Endothelial cell of hepatic sinusoid (primary cell): ENCODE data around the gene TSPAN9.
"Not testable (repeated sequence)": the region's sequence is repeated elsewhere in the genome, so short reads cannot be mapped to it uniquely, and the experiment has no call there.

Experiments
- in situ Hi-C: cut with HindIII; loops from 2 replicates; pipeline ENCODE4 v1.10.0; 2017; ENCODE audit warnings: low sequenced_read_pairs

Gene TSPAN9

DNA sequence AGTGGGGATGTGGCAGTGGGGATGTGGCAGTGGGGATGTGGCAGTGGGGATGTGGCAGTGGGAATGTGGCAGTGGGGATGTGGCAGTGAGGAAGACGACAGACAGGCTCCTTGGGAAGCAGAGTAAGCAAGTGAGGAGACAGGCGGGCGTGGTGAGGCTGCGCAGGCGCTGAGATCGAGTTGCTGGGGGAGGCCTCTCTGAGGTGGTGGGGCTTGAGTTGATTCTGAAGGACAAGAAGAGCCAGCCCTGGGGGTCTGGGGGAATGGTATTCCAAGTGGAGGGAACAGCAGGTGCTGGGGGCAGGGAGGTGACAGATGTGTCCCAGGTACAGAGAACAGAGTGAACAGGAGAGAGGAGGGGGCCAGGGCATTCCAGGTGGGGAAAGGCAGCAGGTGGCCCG is 33.8 kb upstream of the TSPAN9 start:
- in situ Hi-C loops = no loop called here

DNA sequence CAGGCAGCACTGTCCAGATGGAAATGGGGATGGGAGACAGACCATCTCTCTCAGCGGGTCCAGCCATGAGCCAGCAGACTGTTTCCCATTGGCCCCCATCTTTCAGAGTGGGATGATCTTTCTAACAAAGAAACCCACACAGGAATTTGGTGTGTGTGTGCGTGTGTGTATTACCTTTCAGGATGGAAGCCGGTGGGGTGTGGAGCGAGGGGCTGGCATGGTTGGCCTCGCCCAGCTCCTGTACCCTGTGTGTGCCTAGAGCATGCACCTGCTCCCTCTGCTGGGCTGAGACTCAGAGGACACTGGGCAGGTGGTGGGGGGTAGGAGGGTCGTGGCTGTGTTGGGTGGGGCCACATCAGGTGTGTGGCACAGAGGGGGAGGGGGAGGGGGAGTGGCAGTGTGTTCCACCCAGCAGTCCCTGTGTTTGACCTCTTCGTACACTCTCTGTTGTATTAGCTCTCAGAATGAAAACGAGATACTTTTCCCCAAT is 33.0 kb upstream of the TSPAN9 start:
- in situ Hi-C loops = no loop called here

GRCh38 chr12:3045494-3045893 is 31.7 kb upstream of the TSPAN9 start:
- in situ Hi-C loops = no loop called here

GRCh38 chr12:3045989-3046388 is 31.2 kb upstream of the TSPAN9 start:
- in situ Hi-C loops = no loop called here

GRCh38 chr12:3046441-3047200 is 30.6 kb upstream of the TSPAN9 start:
- in situ Hi-C loops = no loop called here

DNA sequence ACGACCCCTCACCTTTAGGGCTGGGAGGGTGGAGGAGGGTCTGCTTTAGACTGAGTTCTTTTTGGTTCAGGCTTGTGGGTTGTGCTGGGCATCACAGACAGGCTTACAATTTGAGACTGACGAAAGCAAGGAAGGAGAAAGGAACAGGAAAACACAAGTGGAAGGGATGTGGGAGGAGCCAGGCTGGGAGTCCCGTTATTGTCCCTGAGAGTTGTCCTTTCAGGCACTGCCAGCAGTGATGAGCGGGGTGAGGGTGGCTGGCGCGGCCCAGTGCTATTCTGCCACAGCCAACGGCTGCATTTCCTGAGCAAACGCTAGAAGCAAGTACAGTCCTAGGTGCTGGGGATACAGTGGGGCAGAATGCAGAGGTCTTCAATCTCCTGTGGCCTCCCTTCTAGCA is 29.2 kb upstream of the TSPAN9 start:
- in situ Hi-C loops = no loop called here

DNA sequence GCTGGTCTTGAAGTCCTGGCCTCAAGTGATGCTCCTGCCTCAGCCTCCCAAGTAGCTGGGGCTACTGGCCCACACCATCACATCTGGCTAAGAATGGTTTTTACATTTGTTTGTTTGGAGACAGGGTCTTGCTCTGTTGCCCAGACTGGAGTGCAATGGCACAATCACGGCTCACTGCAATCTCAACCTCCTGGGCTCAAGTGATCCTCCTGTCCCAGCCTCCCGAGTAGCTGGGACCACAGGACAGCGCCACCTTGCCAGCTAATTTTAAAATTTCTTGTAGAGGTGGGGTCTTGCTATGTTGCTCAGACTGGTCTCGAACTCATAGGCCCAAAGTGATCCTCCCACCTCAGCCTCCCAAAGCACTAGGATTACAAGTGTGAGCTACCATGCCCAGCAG is 28.6 kb upstream of the TSPAN9 start:
- in situ Hi-C loops = no loop called here

DNA sequence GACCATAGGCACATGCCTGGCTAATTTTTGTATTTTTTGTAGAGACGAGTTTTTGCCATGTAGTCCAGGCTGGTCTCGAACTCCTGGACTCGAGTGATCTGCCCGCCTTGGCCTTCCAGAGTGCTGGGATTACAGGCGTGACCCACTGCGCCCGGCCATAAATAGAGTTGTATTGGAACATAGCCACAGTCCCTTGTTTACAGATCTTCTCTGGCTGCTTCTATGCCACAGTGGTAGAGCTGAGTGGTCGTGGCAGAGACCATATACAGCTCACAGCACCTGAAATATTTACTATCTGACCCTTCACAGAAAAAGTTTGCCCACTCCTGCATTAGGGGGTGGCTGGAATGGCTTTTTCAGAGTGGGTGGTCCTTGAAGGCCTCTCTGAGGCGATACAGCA is 28.0 kb upstream of the TSPAN9 start:
- in situ Hi-C loops = no loop called here

- in situ Hi-C loops = loop anchor here (10.0 kb wide), 1 partner anchor 135 kb away; no protein-coding TSS in a partner anchor
These were observed 27.4 kb upstream of the TSPAN9 start for GRCh38 chr12:3049611-3050249.

DNA sequence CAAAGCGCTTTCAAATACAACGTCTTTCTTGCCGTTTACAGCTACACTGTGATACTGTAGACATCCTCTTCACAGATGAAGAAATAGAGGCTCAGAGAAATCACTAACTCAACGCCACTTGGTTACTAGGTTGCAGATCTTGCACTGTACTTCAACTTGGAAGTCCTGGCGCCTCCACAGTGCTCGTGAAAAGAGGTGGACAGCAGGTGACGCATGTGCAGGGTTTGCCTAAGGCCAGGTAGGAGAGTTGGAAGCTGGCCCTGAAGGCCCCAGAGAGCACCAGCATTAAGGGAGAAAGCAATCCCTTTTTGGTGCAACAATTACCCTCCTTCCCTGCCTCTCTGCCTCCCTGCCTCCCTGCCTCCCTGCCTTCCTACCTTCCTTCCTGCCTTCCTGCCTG is 22.8 kb upstream of the TSPAN9 start:
- in situ Hi-C loops = loop anchor here (10.0 kb wide), 1 partner anchor 130 kb away; no protein-coding TSS in a partner anchor

- in situ Hi-C loops = loop anchor here (10.0 kb wide), 1 partner anchor 130 kb away; no protein-coding TSS in a partner anchor
These were observed 22.0 kb upstream of the TSPAN9 start for GRCh38 chr12:3055026-3055703.

DNA sequence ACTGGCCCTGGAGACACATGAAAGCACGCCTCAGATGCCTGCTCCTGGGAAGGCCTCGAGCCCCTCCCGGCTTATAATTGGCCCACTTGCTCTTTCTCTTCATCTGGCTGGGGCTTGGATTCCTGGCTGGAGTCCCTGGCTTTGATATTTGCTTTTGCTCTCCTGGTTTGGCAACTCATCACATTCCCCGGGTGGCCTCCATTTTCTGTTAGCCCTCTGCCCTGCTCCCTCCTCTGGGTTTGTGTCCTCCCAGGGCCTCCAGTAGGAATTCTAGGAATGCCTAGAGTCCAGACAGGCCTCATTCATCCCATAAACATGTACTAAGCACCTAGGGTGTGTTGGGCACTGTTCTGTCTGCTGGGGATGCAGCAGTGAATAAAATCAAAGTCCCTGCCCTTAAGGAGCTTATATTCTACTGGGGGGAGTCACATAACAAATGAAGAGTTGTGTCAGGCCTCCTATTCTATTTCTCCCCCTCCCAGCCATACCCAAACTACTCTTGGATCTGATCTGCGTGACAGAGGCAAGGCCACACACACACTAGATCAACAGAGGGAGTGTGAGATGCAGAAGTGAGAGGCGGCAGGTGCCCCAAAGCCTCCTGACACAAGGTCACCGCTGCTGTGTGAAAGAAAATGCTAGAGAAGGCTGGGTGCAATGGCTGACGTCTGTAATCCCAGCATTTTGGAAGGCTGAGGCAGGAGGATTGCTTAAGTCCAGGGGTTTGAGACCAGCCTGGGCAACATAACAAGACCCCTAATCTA is 21.3 kb upstream of the TSPAN9 start:
- in situ Hi-C loops = loop anchor here (10.0 kb wide), 1 partner anchor 129 kb away; no protein-coding TSS in a partner anchor

DNA sequence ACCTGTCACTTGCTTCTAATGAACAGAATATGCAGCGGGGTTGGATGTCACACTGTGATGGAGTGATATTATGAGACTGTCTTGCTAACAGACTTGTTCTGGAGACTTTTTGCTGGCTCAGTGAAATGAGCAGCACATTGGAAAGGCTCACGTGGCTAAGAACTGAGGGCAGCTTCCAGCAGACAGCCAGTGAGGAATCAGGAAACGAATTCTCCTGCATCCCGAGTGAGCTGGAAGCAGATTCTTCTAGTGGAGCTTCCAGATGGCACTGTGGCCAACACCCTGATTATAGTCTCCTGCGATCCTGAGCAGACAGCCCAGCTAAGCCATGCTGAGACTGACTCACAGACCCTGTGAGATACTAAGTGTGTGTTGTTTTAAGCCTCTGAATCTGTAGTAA is 16.1 kb upstream of the TSPAN9 start:
- in situ Hi-C loops = no loop called here

- in situ Hi-C loops = no loop called here
These were observed 15.5 kb upstream of the TSPAN9 start for GRCh38 chr12:3061501-3062215.

- in situ Hi-C loops = no loop called here
These were observed 11.9 kb upstream of the TSPAN9 start for GRCh38 chr12:3065300-3065699.

DNA sequence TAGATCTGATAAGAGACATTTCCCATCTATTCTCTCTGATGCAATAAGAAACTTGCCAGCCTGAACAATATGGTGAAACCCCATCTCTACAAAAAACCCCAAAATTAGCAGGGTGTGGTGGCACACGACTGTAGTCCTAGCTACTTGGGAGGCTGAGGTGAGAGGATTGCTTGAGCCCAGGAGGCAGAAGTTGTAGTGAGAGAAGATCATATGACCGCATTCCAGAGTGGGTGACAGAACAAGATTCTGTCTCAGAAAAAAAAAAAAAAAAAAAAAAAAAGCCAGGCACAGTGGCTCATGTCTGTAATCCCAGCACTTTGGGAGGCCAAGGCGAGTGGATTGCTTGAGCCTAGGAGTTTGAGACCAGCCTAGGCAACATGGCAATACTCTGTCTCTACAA is 11.3 kb upstream of the TSPAN9 start:
- in situ Hi-C loops = not testable (repeated sequence)

DNA sequence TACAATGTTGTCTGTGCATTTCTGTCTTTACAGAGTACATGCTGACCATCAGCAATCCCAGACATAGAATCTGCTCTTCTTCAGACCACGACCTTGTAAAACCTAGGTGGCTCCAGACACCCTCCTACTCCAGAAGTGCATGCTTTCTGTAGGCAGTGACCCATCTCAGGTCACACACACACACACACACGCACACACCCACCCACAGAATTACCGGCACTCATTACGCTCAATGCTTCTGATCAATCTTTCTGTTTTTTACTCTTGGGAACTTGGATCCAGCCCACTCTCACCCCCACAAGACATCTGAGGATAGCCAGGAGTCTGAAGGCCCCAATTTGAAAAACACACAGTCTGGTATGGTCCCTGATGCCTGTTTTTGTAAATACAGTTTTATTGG is 7.5 kb upstream of the TSPAN9 start:
- in situ Hi-C loops = no loop called here

- in situ Hi-C loops = no loop called here
These were observed 6.1 kb upstream of the TSPAN9 start for GRCh38 chr12:3071107-3071506.

GRCh38 chr12:3071710-3072109 is 5.5 kb upstream of the TSPAN9 start:
- in situ Hi-C loops = no loop called here
